ENCODE measurements around the gene PHKA1. TPM values are rescaled to one million over a fixed set of nuclear protein-coding genes. Genes with fewer than 3 reads are reported as not detected.
"Not testable (repeated sequence)": the region's sequence is repeated elsewhere in the genome, so short reads cannot be mapped to it uniquely, and the experiment has no call there.

The PHKA1 gene
- total RNA-seq, 3 donors from 2014 or later = 3.1 to 9.3 (median 5.9) TPM

DNA sequence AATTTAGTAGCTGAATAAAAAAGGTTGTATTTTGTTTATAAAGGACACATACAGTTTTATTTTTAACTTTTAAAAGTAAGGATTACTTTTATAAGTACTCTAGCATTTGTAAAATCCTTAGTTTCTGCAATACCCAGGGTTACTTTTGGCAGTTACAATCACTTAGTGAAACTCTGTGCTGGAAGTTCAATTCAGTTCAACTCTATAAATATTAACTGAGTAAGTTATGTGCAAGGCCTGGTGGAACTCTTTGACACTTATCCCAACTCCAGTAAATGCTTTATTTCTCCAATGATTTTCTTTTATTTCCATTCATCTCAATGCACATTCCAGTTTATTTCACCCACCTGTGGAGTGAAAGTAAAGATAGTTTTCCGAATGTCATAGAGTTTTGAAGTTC, 78.2 kb downstream of the PHKA1 start:
- ATAC-seq = no peak

DNA sequence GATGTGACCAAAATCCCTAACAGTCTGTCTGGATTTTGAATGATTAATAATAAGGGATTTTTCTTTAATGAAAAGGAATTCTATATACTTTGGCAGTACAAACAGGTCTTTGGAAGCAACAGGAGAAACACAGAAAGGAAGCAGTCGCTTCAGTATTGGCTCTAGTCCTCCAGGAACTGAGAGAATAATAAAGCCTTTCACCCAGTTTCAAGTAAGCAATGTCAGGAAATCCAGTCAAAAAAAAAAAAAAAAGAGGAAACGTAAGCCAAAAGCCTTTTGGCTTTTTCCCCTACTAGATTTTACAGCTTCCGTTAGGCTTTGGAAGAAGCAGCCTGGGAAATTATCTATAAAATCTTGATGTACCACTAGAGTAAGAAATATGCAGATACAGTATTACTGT, 79.8 kb downstream of the PHKA1 start:
- Mint-ChIP-seq H3K4me3 (no peak overlapping the region), H3K9me3 (no peaks in the 10 kb centered on the region), H3K27me3 (ENCODE audit: low read depth) (no peaks in the 10 kb centered on the region), H3K4me1 (ENCODE audit: low read depth) (no peaks in the 10 kb centered on the region), H3K36me3 (ENCODE audit: insufficient read depth) (no peaks in the 10 kb centered on the region)
- ATAC-seq (no peak), DNase-seq (no peak)

More for the DNA sequence above, 78.2 kb downstream of the PHKA1 start:
- H3K4me3 Mint-ChIP-seq = no peak overlapping the region
- DNase-seq = no peak
- no peaks in the 10 kb centered on the region for H3K4me1 Mint-ChIP-seq (ENCODE audit: low read depth)
- no peaks in the 10 kb centered on the region for H3K27me3 Mint-ChIP-seq (ENCODE audit: low read depth)
- no peaks in the 10 kb centered on the region for H3K36me3 Mint-ChIP-seq (ENCODE audit: insufficient read depth)
- no peaks in the 10 kb centered on the region for H3K9me3 Mint-ChIP-seq

DNA sequence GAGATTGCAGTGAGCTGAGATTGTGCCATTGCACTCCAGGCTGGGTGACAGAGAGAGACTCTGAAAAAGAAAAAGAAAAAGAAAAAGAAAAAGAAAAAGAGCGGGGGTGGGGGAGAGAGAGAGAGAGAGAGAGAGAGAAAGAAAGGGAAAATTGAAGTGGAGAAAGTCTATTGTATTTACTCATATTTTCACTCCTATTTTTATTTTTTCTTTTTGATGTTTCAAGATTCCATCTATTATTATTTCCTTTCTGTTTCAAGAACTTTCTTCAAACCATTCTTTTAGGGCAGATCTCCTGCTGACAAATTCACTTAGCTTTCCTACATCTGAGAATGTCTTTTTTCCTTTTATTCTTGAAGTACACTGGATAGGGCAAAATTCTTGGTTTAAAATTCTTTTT, 83.9 kb downstream of the PHKA1 start:
- no peak overlapping the region for H3K4me3 Mint-ChIP-seq
- no peak for ATAC-seq
- no peaks in the 10 kb centered on the region for H3K4me1 Mint-ChIP-seq (ENCODE audit: low read depth)
- DNase-seq = no peak
- no peaks in the 10 kb centered on the region for H3K9me3 Mint-ChIP-seq
- no peaks in the 10 kb centered on the region for H3K36me3 Mint-ChIP-seq (ENCODE audit: insufficient read depth)
- no peaks in the 10 kb centered on the region for H3K27me3 Mint-ChIP-seq (ENCODE audit: low read depth)

DNA sequence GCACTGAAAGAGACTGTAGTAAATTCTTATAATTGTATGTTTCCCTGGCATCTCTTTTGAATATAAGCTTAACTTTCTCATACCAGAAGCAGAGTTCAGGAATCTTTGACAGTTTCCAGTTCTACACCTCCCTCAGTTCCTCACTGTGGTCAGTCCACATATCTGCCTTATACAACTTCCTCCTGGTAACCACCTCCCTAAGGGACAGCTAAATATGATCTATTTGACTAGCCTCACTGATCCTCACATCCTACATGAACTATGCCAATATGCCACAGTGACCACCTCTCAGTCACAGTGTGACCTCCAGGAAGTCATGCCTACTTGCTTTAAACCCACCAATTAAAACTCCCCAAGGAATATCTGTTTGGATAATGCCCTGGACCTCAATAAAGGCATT, 89.9 kb downstream of the PHKA1 start:
- DNase-seq (no peak), ATAC-seq (no peak)
- Mint-ChIP-seq H3K27me3 (ENCODE audit: low read depth) (no peaks in the 10 kb centered on the region), H3K4me3 (no peak overlapping the region), H3K36me3 (ENCODE audit: insufficient read depth) (no peaks in the 10 kb centered on the region), H3K9me3 (no peaks in the 10 kb centered on the region), H3K4me1 (ENCODE audit: low read depth) (peaks cover 17% of the 10 kb centered on the region)

DNA sequence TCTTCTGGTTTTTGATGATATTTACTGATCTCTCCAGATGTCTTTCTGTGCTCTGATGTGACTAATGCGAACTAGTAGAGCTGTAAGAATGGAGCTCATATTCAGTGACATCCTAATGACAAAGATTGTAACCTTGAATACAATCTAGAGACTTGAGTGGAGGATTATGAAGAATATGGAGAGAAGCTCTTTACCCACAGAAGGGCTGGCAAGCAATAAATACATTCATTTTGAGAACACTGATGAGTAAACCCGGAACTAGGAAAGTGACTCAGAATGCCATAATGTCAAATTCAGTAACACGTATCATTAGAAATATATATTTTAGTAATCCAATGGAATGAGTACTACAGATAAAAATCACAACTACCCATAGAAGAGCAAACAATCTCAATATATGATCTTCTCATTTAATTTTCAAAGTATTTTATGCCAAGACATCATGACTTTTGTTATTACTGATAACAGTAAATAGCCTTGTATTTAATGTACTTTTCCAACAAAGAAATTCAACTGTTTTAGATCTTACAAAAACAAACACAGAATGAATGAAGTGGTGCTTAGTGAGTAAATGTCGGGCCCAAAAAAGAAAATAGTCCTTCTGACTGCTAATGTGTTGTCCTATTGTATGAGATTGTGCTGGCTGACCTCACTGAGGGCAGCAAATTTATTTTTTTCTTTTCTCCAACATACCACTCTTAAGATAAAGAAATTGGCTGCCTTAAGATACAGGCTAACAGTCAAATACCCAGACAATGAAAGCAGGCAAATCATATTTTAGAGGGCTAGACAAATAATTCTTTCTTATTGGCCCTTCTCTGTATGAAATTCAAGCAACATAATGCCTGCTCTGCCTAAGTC, 92.3 kb downstream of the PHKA1 start:
- peaks cover under 1% of the 10 kb centered on the region for H3K27me3 Mint-ChIP-seq (ENCODE audit: low read depth)
- ATAC-seq (peak; percentile 94), DNase-seq (no peak)
- no peaks in the 10 kb centered on the region for H3K9me3 Mint-ChIP-seq
- H3K4me1 Mint-ChIP-seq (ENCODE audit: low read depth) = peaks cover 17% of the 10 kb centered on the region
- no peak overlapping the region for H3K4me3 Mint-ChIP-seq
- H3K36me3 Mint-ChIP-seq (ENCODE audit: insufficient read depth) = no peaks in the 10 kb centered on the region

DNA sequence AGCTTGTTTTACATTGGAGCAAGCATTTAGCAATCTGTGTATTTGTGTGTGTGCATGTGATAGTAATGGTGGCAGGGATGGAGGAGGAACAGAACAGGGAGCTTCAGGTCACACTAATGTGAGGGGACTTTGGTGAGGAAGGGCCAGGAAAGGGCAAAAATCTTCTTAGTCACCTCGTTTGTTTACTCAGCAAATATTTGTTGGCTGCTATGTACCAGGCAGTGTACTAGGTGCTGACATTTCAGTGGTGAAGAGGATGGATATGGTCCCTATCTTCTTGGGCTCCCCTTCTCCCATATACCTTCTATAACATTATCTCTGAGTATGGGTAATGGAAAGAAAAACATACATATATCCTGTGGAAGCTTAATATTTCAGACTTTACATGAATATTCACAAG, 92.9 kb downstream of the PHKA1 start:
- ATAC-seq = no peak
- Mint-ChIP-seq H3K9me3 (no peaks in the 10 kb centered on the region), H3K27me3 (ENCODE audit: low read depth) (peaks cover 3% of the 10 kb centered on the region), H3K36me3 (ENCODE audit: insufficient read depth) (no peaks in the 10 kb centered on the region), H3K4me3 (peak overlapping the region; percentile 5), H3K4me1 (ENCODE audit: low read depth) (peaks cover 17% of the 10 kb centered on the region)
- no peak for DNase-seq

DNA sequence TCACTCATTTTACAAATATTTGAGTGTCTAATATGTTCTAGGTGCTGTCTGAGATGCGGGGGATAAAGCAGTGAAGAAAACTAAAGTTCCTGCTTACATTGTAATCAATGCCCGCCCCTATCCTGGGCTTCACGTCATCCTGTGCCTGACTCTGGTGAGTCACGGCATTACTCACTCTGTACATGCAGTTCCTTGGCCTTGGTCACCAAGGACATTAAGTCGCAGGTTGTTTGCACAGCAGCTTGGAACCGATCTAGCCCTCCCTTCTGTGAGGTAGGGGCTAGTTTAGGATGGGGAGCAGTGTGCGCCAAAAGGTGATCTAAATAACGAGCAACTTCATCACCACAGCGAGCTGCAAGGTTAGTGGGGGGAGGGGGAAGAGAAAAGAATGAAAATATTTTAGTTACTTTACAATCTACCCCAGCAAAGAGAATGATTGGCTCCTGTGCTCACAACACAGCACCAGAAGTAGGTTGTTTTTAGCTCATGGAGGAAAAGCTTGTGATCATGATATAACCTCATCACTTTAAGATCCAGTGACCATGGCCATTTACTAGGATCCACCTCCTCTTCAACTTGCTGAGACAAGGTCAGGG, 93.5 kb downstream of the PHKA1 start:
- H3K4me3 Mint-ChIP-seq = peak overlapping the region; percentile 68
- peaks cover 3% of the 10 kb centered on the region for H3K27me3 Mint-ChIP-seq (ENCODE audit: low read depth)
- ATAC-seq (peak; percentile 42 to 52), DNase-seq (no peak)
- H3K9me3 Mint-ChIP-seq = no peaks in the 10 kb centered on the region
- peaks cover 17% of the 10 kb centered on the region for H3K4me1 Mint-ChIP-seq (ENCODE audit: low read depth)
- no peaks in the 10 kb centered on the region for H3K36me3 Mint-ChIP-seq (ENCODE audit: insufficient read depth)

DNA sequence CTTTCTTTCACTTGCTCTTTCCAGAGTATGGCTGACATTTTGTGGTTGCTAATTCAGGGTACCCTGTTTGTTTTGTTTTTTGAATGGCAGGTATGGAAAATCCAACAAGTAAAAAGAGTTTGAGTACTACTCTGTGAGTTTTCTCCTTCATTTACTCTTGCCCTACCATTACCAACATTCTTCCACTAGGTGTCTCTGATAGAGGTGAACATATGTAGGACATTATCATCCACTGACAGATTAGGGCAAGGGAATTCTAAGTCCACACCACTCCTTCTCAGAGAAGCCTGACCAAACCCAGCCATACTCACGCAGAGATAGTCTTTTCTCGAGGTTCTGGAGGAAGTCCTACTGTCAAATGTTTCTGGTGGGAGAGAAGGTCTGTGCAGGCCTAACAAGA, 104.8 kb downstream of the PHKA1 start:
- no peak for DNase-seq
- peaks cover 2% of the 10 kb centered on the region for H3K4me1 Mint-ChIP-seq (ENCODE audit: low read depth)
- peaks cover 3% of the 10 kb centered on the region for H3K27me3 Mint-ChIP-seq (ENCODE audit: low read depth)
- H3K9me3 Mint-ChIP-seq = no peaks in the 10 kb centered on the region
- H3K4me3 Mint-ChIP-seq = no peak overlapping the region
- no peaks in the 10 kb centered on the region for H3K36me3 Mint-ChIP-seq (ENCODE audit: insufficient read depth)
- no peak for ATAC-seq

DNA sequence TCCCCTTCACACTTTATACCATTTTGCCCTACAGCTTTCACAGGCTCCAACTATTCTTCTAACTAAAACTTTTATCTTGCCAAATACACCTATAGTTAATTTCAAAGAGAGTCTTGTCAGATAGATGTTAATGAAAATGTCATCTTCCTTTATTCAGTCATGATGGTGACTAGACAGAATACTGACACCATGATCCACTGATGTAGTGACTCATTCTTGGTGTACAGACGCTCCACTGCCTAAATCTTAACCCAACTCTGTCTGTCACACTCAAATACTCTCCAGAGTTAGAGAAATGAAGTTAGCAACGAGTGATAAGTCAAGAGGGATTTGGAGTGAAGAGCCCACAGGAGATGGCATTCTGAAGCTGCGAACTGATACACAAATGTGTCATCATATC, 109.4 kb downstream of the PHKA1 start:
- H3K4me1 Mint-ChIP-seq (ENCODE audit: low read depth) = peaks cover 2% of the 10 kb centered on the region

DNA sequence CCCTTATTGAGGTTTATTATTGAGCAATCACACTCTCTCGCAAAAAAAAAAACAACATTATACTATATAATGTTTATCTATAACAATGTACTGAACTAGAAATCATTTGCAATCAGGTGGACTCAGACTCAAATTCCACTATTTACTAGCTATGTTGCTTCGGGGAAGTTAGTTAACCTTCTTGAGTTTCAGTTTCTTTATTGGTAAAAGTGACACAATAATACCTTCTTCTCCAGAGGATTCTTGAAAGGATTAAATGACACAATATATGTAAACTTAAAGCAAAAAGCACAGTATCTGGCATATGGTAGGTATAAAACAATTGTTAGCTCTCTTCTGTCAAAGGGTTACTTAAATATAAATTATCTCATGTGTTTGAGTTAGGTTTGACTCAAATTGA, 110.0 kb downstream of the PHKA1 start:
- Mint-ChIP-seq H3K36me3 (ENCODE audit: insufficient read depth) (no peaks in the 10 kb centered on the region), H3K4me1 (ENCODE audit: low read depth) (peaks cover 2% of the 10 kb centered on the region), H3K27me3 (ENCODE audit: low read depth) (no peaks in the 10 kb centered on the region), H3K4me3 (no peak overlapping the region), H3K9me3 (no peaks in the 10 kb centered on the region)
- ATAC-seq (no peak), DNase-seq (no peak)

More for the DNA sequence above, 109.4 kb downstream of the PHKA1 start:
- ATAC-seq (peak in 1 of 2 donors; percentile 21), DNase-seq (no peak)
- Mint-ChIP-seq H3K27me3 (ENCODE audit: low read depth) (no peaks in the 10 kb centered on the region), H3K9me3 (no peaks in the 10 kb centered on the region), H3K4me3 (no peak overlapping the region), H3K36me3 (ENCODE audit: insufficient read depth) (no peaks in the 10 kb centered on the region)

DNA sequence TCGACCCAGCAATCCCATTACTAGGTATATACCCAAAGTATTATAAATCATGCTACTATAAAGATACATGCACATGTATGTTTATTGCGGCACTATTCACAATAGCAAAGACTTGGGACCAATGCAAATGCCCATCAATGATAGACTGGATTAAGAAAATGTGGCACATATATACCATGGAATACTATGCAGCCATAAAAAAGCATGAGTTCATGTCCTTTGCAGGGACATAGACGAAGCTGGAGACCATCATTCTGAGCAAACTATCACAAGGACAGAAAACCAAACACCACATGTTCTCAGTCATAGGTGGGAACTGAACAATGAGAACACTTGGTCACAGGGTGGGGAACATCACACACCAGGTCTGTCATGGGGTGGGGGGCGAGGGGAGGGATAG, 123.1 kb downstream of the PHKA1 start:
- not testable (repeated sequence) for H3K27me3 Mint-ChIP-seq (ENCODE audit: low read depth); H3K4me3 Mint-ChIP-seq; H3K9me3 Mint-ChIP-seq; DNase-seq; ATAC-seq; H3K4me1 Mint-ChIP-seq (ENCODE audit: low read depth); H3K36me3 Mint-ChIP-seq (ENCODE audit: insufficient read depth)

DNA sequence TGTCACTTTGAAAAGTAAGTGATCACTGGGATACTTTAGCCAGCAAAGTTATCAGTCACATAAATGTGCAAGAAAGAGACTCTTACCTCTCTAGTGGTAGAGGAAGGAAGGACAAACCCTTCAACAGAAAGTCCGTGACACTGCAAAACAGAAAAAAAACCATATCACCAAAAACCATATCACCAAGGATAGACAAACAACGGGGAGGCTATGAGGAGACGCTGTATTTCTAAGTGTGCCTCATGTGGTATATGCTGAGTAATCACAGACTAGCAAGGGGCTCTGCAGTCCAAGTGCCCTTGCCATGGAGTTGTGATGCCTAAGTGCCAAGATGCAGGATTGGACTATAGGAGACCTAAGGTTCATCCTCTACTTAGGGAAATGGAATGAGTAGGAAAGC, 129.9 kb downstream of the PHKA1 start:
- no peaks in the 10 kb centered on the region for H3K9me3 Mint-ChIP-seq
- H3K27me3 Mint-ChIP-seq (ENCODE audit: low read depth) = no peaks in the 10 kb centered on the region
- DNase-seq = no peak
- ATAC-seq = no peak
- H3K4me3 Mint-ChIP-seq = no peak overlapping the region
- H3K36me3 Mint-ChIP-seq (ENCODE audit: insufficient read depth) = no peaks in the 10 kb centered on the region
- no peaks in the 10 kb centered on the region for H3K4me1 Mint-ChIP-seq (ENCODE audit: low read depth)

DNA sequence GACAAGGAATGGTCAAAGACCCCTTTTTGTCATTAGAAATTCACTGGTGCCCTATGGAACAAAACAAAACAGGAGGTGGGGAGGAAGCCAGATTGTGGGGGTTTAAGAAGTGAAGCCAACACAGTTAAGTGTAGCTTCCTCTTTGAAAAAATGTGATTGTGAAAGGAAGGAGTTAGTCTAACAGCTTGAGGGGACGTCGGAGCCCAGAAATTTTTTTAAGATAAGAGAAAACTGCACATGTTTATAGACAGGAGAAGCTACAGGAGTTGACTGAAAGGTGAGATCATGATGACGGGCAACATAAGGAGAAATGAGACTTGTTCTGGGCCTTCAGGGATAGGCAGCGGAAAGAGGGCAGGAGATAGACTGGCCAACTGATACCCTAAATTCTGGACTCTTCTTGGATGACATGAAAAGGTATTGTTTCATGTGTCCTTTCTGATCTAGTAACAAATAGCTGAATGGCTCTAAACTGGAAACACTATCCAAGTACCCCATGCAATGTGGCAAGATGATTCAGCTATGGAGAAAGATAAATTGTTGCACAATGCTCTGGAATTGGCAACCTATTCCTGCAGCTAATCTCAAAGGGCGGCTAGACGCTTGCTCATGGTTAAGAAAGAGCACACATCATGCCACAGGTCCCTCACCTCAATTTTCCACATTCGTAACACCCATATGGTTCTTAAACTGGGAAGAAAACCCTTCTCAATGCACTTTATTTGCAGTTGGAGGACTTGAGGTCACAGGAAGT, 137.8 kb downstream of the PHKA1 start:
- H3K4me1 Mint-ChIP-seq (ENCODE audit: low read depth) = peaks cover 3% of the 10 kb centered on the region
- peaks cover 2% of the 10 kb centered on the region for H3K27me3 Mint-ChIP-seq (ENCODE audit: low read depth)
- no peak overlapping the region for H3K4me3 Mint-ChIP-seq
- H3K9me3 Mint-ChIP-seq = no peaks in the 10 kb centered on the region
- DNase-seq = no peak
- no peak for ATAC-seq
- H3K36me3 Mint-ChIP-seq (ENCODE audit: insufficient read depth) = no peaks in the 10 kb centered on the region

DNA sequence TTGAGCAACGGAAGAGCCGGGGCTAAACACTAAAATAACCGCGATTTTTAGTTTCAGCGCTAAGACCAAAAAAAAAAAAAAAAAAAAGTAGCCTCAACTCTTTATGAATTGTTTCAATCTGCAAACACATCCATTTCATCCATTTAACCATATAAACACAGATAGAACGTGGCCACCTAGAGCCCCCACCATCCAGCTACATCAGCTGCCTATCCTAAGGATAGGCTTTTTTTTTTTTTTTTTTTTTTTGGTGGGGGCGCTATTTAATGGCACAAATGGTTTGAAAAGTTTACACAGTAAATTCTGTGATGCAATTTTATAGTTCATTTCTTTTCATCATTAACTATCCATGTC, 141.0 kb downstream of the PHKA1 start:
- H3K4me3 Mint-ChIP-seq = peak overlapping the region; percentile 94
- ATAC-seq = no peak
- H3K4me1 Mint-ChIP-seq (ENCODE audit: low read depth) = peaks cover 6% of the 10 kb centered on the region
- H3K36me3 Mint-ChIP-seq (ENCODE audit: insufficient read depth) = peaks cover 2% of the 10 kb centered on the region
- peaks cover 2% of the 10 kb centered on the region for H3K27me3 Mint-ChIP-seq (ENCODE audit: low read depth)
- no peaks in the 10 kb centered on the region for H3K9me3 Mint-ChIP-seq
- no peak for DNase-seq
